ENCODE measurements around the gene SVOP.
"Not testable (repeated sequence)": the region's sequence is repeated elsewhere in the genome, so short reads cannot be mapped to it uniquely, and the experiment has no call there.

Gene SVOP

GRCh38 chr12:109020796-109021380, at the start of gene SVOP:
SVOP (minus strand) TSS chr12:109021068; CDS start chr12:109020868, 200 bp downstream.
- DNase-seq (ENCODE audit: low spot score), result peak; percentile 95

GRCh38 chr12:109069307-109070271, 48.7 kb upstream of the SVOP start:
- DNase-seq (ENCODE audit: low spot score), result peak; percentile 68

- no peak for DNase-seq (ENCODE audit: low spot score)
These were observed 45.0 kb upstream of the SVOP start for GRCh38 chr12:109065853-109066193.

- DNase-seq (ENCODE audit: low spot score), result no peak
These were observed 44.4 kb upstream of the SVOP start for GRCh38 chr12:109065154-109065852.

GRCh38 chr12:109064143-109064542, 43.3 kb upstream of the SVOP start:
- DNase-seq (ENCODE audit: low spot score), result no peak

GRCh38 chr12:109058773-109059172, 37.9 kb upstream of the SVOP start:
- DNase-seq (ENCODE audit: low spot score), result no peak

- no peak for DNase-seq (ENCODE audit: low spot score)
These were observed 36.5 kb upstream of the SVOP start for GRCh38 chr12:109057376-109057775.

GRCh38 chr12:109056891-109057290, 36.0 kb upstream of the SVOP start:
- no peak for DNase-seq (ENCODE audit: low spot score)

- no peak for DNase-seq (ENCODE audit: low spot score)
These were observed 33.7 kb upstream of the SVOP start for GRCh38 chr12:109054520-109054919.

- DNase-seq (ENCODE audit: low spot score), result not testable (repeated sequence)
These were observed 33.3 kb upstream of the SVOP start for GRCh38 chr12:109054124-109054513.

- no peak for DNase-seq (ENCODE audit: low spot score)
These were observed 32.7 kb upstream of the SVOP start for GRCh38 chr12:109053382-109054123.

- DNase-seq (ENCODE audit: low spot score), result peak; percentile 97
These were observed 31.8 kb upstream of the SVOP start, which contains the start of gene USP30 for GRCh38 chr12:109052414-109053323. USP30 (plus strand) TSS chr12:109052576; CDS start chr12:109052679, 103 bp downstream.

GRCh38 chr12:109052097-109052413, 31.2 kb upstream of the SVOP start:
- no peak for DNase-seq (ENCODE audit: low spot score)

GRCh38 chr12:109049794-109050193, 28.9 kb upstream of the SVOP start:
- not testable (repeated sequence) for DNase-seq (ENCODE audit: low spot score)

- not testable (repeated sequence) for DNase-seq (ENCODE audit: low spot score)
These were observed 27.8 kb upstream of the SVOP start for GRCh38 chr12:109048706-109049105.

GRCh38 chr12:109047081-109047805, 26.4 kb upstream of the SVOP start:
- no peak for DNase-seq (ENCODE audit: low spot score)

- DNase-seq (ENCODE audit: low spot score), result no peak
These were observed 23.4 kb upstream of the SVOP start for GRCh38 chr12:109044241-109044640.

- no peak for DNase-seq (ENCODE audit: low spot score)
These were observed 16.1 kb upstream of the SVOP start for GRCh38 chr12:109036975-109037374.

- DNase-seq (ENCODE audit: low spot score), result peak; percentile 8
These were observed 12.7 kb upstream of the SVOP start for GRCh38 chr12:109033239-109034196.

Data from iPS-NIHi11 (cell line).